SJSA1 (cell line): ENCODE results near the gene SUV39H2. TPM values are rescaled to one million over a fixed set of nuclear protein-coding genes. Genes with fewer than 3 reads are reported as not detected.
A peak's percentile ranks its signal among the peaks of the same experiment; 100 is the strongest.
"Not testable (repeated sequence)": the region's sequence is repeated elsewhere in the genome, so short reads cannot be mapped to it uniquely, and the experiment has no call there.

Source experiments
- DNase-seq, 2 experiments: peaks; one replicate each; pipeline ENCODE4 v3.0.0-alpha.2; 2015 to 2020; ENCODE audit warnings: low spot score in 2 of 2, low read depth in 1 of 2
- H3K27ac ChIP-seq: fragments of 250-450 bp; sonication (Bioruptor Pico); 2 replicates; pipeline ENCODE4 v1.5.1; 2020; ENCODE audit warnings: mild to moderate bottlenecking, moderate library complexity
- H3K27me3 ChIP-seq: fragments of 250-450 bp; sonication (Bioruptor Pico); replicated peaks from 2 replicates; pipeline ENCODE4 v1.5.1; 2020; ENCODE audit warnings: mild to moderate bottlenecking, moderate library complexity
- H3K36me3 ChIP-seq: fragments of 250-450 bp; sonication (Bioruptor Pico); 2 replicates; pipeline ENCODE4 v1.5.1; 2020; ENCODE audit warnings: mild to moderate bottlenecking
- H3K4me1 ChIP-seq: fragments of 250-450 bp; sonication (Bioruptor Pico); replicated peaks from 2 replicates; pipeline ENCODE4 v1.6.1; 2021; ENCODE audit warnings: mild to moderate bottlenecking
- H3K4me3 ChIP-seq: fragments of 250-450 bp; sonication (Bioruptor Pico); 2 replicates; pipeline ENCODE4 v1.5.1; 2020; ENCODE audit warnings: mild to moderate bottlenecking
- H3K9me3 ChIP-seq: fragments of 250-450 bp; sonication (Bioruptor Pico); replicated peaks from 2 replicates; pipeline ENCODE4 v1.5.1; 2020; ENCODE audit warnings: mild to moderate bottlenecking
- total RNA-seq: library from RNA; depleted of rRNA; stranded (reverse); fragments of >200 nt; shearing (Covaris generic); gene quantifications from 2 replicates; pipeline ENCODE4 v1.2.3, GENCODE V29; 2014

The SUV39H2 gene
- total RNA-seq, 1 experiment from 2014 or later: 45.1 TPM

DNA sequence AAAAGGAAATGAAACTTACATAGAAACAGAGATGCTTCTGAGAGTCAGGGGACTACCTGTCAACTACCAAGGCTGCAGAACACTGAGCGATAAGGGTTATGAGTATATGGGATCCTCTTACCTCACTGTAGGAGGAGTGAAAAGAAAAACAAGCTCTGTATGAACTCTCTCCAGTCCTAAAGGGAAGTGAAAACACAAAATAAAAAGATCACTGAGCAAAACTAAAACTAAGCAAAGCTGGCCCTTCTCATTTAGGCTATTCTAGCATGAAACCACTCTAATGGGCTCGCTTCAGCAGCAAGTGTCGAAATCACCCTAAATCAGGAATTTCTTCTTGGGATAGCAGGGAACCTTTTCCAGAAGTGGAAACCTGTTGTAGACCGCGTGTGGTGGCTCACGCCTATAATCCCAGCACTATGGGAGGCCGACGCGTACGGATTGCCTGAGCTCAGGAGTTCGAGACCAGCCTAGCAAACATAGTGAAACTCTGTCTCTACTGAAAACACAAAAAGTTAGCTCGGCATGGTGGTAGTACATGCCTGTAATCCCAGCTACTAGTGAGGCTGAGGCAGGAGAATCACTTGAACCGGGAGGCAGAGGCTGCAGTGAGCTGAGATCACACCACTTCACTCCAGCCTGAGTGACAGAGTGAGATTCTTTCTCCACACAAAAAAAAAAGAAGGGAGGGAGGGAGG is 48.2 kb downstream of the SUV39H2 start:
- Histone ChIP-seq H3K4me1 (no peaks in the 10 kb centered on the region), H3K27me3 (no peaks in the 10 kb centered on the region), H3K9me3 (0 out of 2 replicates have a peak, but pooled peaks cover 3% of the 10 kb centered on the region), H3K4me3 (no peak overlapping the region), H3K27ac (no peak overlapping the region), H3K36me3 (peaks cover 76% of the 10 kb centered on the region)
- no peak for DNase-seq

DNA sequence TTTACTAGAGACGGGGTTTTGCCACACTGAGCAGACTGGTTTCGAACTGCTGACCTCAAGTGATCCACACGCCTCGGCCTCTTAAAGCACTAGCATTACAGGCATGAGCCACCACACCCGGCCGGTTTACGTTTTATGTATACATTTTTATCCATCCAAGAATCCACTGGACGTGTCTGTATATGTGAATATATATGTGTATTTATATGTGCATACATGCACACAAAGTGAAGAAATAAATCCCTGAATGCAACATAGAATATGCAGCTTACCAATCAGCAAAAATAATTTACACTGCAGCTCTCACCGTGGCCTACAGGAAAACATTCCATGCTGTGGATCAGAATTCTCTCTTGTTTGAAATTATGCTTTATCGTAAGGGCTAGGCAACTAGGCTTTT is 51.9 kb downstream of the SUV39H2 start:
- Histone ChIP-seq H3K27ac (no peak overlapping the region), H3K36me3 (peaks cover 68% of the 10 kb centered on the region), H3K4me1 (no peaks in the 10 kb centered on the region), H3K27me3 (no peaks in the 10 kb centered on the region), H3K4me3 (no peak overlapping the region), H3K9me3 (0 out of 2 replicates have a peak, but pooled peaks cover under 1% of the 10 kb centered on the region)
- DNase-seq: no peak

DNA sequence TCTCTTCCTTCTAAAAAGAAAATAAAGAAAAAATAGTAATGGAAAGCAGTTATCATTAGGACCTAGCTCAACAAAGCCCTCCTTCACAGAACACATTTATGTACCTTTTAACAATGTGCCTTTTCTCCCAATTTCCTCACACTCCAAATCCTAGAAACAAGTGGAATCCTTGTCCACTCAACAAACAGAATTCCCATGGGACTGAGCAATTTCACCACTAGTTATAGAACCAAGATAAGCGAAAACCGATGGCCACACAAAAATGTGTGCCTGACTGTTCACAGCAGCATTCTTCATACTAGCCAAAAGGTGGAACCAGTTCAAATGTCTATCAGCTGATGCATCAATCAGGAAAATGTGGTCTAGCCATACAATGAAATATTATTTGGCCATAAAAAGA is 57.9 kb downstream of the SUV39H2 start:
- Histone ChIP-seq H3K36me3 (peaks cover 38% of the 10 kb centered on the region), H3K27me3 (no peaks in the 10 kb centered on the region), H3K4me1 (no peaks in the 10 kb centered on the region), H3K27ac (no peak overlapping the region), H3K9me3 (no peaks in the 10 kb centered on the region), H3K4me3 (no peak overlapping the region)
- no peak for DNase-seq

DNA sequence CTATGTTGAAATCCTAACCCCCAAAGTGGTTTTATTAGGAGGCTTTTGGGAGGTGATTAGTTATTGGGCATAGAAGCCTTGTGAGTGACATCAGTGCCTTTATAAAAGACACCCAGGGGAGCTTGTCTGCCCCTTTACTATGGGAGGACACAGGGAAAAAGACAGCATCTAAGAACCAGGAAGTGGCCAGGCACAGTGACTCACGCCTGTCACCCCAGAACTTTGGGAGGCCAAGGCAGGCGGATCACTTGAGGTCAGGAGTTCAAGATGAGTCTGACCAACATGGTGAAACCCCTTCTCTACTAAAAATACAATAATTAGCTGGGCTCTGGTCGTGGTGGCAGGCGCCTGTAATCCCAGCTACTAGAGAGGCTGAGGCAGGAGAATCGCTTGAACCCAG is 60.3 kb downstream of the SUV39H2 start:
- not testable (repeated sequence) for DNase-seq, H3K27me3 ChIP-seq, H3K4me3 ChIP-seq, H3K27ac ChIP-seq, H3K4me1 ChIP-seq, H3K9me3 ChIP-seq
- H3K36me3 ChIP-seq: peaks cover 25% of the 10 kb centered on the region

DNA sequence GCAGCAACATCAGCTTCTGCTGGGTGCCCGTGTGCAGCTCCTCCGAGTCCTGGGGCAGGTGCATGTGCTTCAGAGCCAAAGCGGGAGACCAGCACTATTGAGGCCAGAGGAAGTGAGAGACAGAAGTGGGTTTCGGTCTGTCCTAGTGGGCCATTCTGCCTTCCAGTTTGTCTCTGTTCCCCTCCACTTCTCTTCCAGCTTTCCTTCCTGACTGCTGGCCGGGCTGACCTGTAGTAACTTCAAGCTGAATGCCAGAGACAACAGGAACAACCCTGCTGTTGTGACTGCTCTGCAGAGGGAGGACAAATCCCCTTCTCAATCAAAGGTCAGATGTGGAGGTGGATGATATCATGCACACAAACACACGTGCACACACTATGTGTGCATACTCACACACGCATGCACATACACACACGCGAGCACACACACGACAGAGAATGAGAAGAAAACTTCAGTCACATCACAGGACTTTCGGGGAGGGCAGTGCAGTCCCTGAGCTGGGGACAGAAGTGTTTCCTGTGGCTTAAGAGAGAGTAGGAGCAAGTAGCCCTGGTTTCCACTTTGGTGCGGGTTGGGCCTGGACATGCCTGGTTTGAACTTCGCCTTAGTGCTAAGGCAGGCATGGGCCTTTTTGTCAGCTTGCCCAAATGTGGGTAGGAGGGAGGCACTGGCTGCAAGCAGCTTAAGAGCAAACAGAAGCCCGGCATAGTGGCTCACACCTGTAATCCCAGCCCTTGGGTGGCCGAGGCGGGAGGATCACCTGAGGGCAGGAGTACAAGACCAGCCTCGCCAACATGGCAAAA is 63.7 kb downstream of the SUV39H2 start:
- not testable (repeated sequence) for DNase-seq, H3K27ac ChIP-seq, H3K4me3 ChIP-seq, H3K27me3 ChIP-seq, H3K9me3 ChIP-seq, H3K4me1 ChIP-seq
- H3K36me3 ChIP-seq: peaks cover 33% of the 10 kb centered on the region

DNA sequence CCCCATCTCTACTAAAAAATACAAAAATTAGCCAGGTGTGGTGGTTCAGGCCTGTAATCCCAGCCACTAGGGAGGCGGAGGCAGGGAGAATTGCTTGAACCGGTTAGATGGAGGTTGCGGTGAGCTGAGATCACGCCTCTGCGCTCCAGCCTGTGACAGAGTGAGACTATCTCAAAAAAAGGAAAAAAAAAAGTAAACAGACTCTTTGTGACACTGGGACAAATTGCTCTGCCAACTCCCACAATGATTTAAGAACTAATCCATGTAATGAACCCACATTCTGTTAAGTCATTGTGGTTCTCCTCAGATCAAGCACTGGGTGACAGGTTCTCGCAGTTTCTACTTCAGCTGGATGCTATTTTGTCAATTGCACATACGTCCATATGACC is 64.3 kb downstream of the SUV39H2 start:
- not testable (repeated sequence) for H3K27ac ChIP-seq, H3K4me3 ChIP-seq, H3K27me3 ChIP-seq, H3K9me3 ChIP-seq, H3K4me1 ChIP-seq, DNase-seq
- H3K36me3 ChIP-seq: peaks cover 39% of the 10 kb centered on the region

DNA sequence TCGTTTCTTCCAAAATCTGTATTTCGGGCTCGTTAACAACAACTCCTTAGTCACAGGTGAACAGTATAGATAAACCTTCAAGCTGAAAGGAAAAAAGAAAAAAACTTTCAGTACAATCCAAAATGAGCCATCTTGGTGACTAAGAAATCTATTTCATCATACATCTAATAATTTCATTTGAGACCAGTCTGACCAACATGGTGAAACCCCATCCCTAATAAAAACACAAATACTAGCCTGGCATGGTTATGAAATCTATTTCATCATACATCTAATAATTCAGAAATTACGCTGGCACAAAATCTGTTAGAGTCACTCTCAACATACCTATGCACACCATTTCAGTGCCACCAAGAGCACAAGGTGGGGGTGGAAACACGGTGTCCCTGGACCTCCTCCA is 66.4 kb downstream of the SUV39H2 start:
- H3K9me3 ChIP-seq: no peaks in the 10 kb centered on the region
- H3K4me1 ChIP-seq: no peaks in the 10 kb centered on the region

DNA sequence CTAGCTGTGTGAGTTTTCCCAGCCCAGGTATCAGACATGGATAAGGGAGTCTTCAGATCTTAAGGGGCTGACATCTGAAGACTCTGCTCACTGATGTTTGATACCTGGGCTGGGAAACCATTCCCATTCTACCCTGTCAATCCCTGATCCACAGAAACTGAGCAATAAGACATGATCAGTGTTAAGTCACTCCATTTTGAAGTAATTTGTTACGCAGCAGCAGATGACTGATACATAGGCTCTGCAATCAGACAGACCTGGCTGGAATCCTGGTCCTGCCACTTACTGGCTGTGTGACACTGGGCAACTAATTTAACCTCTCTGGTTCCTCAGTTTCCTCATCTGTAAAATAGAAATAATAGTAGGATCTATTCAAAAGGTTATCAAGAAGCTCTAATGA is 68.6 kb downstream of the SUV39H2 start:
- DNase-seq: no peak
- no peaks in the 10 kb centered on the region for H3K4me1 ChIP-seq
- H3K36me3 ChIP-seq: peaks cover 65% of the 10 kb centered on the region
- no peak overlapping the region for H3K27ac ChIP-seq
- no peaks in the 10 kb centered on the region for H3K9me3 ChIP-seq
- H3K4me3 ChIP-seq: no peak overlapping the region
- H3K27me3 ChIP-seq: no peaks in the 10 kb centered on the region

More for the DNA sequence above, 66.4 kb downstream of the SUV39H2 start:
- Histone ChIP-seq H3K4me3 (no peak overlapping the region), H3K27ac (no peak overlapping the region), H3K36me3 (peaks cover 53% of the 10 kb centered on the region), H3K27me3 (no peaks in the 10 kb centered on the region)
- no peak for DNase-seq

DNA sequence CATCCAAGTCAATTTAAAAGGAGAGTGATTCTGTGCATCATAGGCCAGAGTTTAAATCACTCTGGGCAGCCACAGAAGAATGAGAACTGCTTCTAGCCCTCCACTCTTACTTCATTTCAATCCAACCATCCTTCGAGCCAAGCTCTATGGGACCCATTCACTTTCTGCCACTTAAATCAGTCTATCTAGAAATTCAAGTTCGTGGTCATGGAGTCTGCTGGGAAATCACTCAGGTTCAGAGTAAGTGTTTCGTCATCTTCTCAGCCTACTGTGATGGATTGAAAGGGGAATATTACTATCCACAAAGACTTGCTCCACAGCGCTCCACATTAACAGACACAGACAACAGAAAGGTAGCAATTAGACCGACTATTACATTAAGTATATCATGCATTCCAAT is 70.6 kb downstream of the SUV39H2 start:
- H3K4me3 ChIP-seq: no peak overlapping the region
- H3K27me3 ChIP-seq: no peaks in the 10 kb centered on the region
- peaks cover 64% of the 10 kb centered on the region for H3K36me3 ChIP-seq
- peaks cover 7% of the 10 kb centered on the region for H3K4me1 ChIP-seq
- DNase-seq: no peak
- no peaks in the 10 kb centered on the region for H3K9me3 ChIP-seq
- no peak overlapping the region for H3K27ac ChIP-seq

DNA sequence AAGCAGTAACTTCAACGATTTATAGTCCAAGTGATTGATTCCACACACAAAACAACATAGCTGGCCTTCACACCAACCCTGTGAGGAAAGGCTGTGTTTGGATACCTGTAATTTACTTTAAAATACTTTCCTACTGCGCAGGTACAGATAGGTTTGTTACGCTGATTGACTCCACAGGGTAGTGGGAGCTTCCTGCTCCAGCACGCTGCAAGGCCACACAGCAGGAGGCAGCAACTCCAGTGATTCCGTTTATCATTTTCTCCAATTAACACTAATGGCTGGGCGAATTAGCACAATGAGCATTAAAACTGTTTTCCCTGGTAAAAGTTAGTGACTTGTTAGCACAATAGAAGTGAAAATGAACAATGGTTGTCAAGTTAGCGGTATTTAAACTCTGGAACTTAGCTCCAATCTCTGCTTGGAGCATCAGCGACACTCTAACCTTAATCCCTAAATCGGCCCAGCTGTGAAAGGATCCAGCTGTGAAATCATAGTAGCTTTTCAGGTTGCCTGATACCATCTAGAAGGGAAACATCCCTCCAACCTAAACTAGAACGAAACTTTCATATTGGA is 74.3 kb downstream of the SUV39H2 start:
- peak overlapping the region; percentile 70 for H3K27ac ChIP-seq
- no peak for DNase-seq
- H3K4me1 ChIP-seq: peaks cover 14% of the 10 kb centered on the region
- no peaks in the 10 kb centered on the region for H3K27me3 ChIP-seq
- H3K4me3 ChIP-seq: peak overlapping the region; percentile 64
- H3K36me3 ChIP-seq: peaks cover 35% of the 10 kb centered on the region
- no peaks in the 10 kb centered on the region for H3K9me3 ChIP-seq

DNA sequence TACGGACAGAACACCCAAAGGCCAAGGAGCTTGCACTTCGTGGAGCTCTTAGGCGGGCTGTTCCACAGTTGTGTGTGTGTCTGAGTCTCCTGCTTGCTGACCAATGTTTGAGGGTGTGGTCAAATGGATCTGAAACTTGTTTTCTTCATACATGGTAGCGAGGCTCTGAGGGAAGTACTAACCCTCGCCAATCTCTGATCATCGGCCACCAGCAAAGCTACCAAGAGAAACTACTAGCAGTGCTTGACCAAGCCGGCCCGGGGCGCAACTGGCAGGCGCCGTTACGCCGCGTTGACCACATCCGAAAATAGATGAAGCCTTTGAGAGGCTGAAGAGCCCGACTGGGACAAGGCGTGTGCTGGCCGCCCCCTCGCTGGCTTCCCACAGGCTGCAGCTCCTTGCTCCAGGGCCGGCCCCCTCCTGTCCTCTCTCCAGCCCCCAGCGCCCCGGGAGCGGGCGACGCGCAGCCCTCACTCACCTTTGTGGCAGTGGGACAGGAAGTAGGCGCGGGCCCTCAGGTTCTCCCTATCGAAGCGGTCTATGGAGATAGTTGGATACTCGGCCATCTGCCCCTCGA is 74.8 kb downstream of the SUV39H2 start:
- Histone ChIP-seq H3K27ac (peak overlapping the region; percentile 70), H3K36me3 (peaks cover 31% of the 10 kb centered on the region), H3K9me3 (no peaks in the 10 kb centered on the region), H3K27me3 (no peaks in the 10 kb centered on the region), H3K4me3 (peak overlapping the region; percentile 64), H3K4me1 (peaks cover 14% of the 10 kb centered on the region)
- DNase-seq: peak; percentile 66 to 86
